IMR-90 (cell line): ENCODE measurements around the gene FSD1.

Experiments used
- CEBPB ChIP-seq: IDR thresholded peaks from 2 replicates; pipeline ENCODE4 v1.6.1; 2012; ENCODE audit warnings: low read depth, low read length, improper control_type of control experiment
- CHD1 ChIP-seq: IDR thresholded peaks from 2 replicates; pipeline ENCODE4 v1.6.1; 2012; ENCODE audit warnings: low read depth, low read length, improper control_type of control experiment
- MAFK ChIP-seq: IDR thresholded peaks from 2 replicates; pipeline ENCODE4 v1.6.1; 2012; ENCODE audit warnings: low read depth, low read length, improper control_type of control experiment
- POLR2A ChIP-seq: IDR thresholded peaks from 2 replicates; pipeline ENCODE4 v1.6.1; 2012; ENCODE audit warnings: mild to moderate bottlenecking, low read depth, low read length
- RAD21 ChIP-seq: IDR thresholded peaks from 2 replicates; pipeline ENCODE4 v1.6.1; 2012; ENCODE audit warnings: low read length, improper control_type of control experiment
- TF ChIP-seq, protein P1 (sequence below): conservative IDR thresholded peaks from 2 replicates; pipeline ENCODE4 v1.5.1; 2012; ENCODE audit warnings: mild to moderate bottlenecking, low read depth, low read length, improper control_type of control experiment
- TF ChIP-seq, protein P2 (sequence below): fragments of 150-350 bp; IDR thresholded peaks from 2 replicates; pipeline ENCODE4 v1.6.1; 2017; ENCODE audit warnings: mild to moderate bottlenecking, antibody characterized with exemption, low read length, low read depth

DNA sequence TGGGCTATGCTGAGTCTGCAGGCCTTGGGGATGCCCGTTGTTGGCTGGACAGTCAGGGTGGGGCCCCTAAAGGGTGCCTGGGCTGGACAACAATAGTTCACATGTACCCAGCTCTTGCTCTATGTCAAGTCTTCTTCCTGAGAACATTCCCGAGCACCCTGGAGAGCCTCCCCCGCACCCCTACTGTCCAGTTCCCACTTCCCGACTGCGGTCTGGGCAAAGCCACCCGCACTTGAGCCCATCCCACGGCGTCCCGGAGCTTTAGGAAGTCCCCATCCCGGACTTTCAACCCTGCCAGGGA lies 37.9 kb downstream of the FSD1 start:
- TF ChIP-seq MAFK: no peak
- TF ChIP-seq, protein P1, sequence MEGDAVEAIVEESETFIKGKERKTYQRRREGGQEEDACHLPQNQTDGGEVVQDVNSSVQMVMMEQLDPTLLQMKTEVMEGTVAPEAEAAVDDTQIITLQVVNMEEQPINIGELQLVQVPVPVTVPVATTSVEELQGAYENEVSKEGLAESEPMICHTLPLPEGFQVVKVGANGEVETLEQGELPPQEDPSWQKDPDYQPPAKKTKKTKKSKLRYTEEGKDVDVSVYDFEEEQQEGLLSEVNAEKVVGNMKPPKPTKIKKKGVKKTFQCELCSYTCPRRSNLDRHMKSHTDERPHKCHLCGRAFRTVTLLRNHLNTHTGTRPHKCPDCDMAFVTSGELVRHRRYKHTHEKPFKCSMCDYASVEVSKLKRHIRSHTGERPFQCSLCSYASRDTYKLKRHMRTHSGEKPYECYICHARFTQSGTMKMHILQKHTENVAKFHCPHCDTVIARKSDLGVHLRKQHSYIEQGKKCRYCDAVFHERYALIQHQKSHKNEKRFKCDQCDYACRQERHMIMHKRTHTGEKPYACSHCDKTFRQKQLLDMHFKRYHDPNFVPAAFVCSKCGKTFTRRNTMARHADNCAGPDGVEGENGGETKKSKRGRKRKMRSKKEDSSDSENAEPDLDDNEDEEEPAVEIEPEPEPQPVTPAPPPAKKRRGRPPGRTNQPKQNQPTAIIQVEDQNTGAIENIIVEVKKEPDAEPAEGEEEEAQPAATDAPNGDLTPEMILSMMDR: no peak
- TF ChIP-seq CHD1: no peak
- no peak for TF ChIP-seq RAD21
- no peak for TF ChIP-seq POLR2A
- no peak for TF ChIP-seq CEBPB
- TF ChIP-seq, protein P2, sequence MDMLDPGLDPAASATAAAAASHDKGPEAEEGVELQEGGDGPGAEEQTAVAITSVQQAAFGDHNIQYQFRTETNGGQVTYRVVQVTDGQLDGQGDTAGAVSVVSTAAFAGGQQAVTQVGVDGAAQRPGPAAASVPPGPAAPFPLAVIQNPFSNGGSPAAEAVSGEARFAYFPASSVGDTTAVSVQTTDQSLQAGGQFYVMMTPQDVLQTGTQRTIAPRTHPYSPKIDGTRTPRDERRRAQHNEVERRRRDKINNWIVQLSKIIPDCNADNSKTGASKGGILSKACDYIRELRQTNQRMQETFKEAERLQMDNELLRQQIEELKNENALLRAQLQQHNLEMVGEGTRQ: no peak
